ENCODE results near the gene DTX3.

The DTX3 gene

DNA sequence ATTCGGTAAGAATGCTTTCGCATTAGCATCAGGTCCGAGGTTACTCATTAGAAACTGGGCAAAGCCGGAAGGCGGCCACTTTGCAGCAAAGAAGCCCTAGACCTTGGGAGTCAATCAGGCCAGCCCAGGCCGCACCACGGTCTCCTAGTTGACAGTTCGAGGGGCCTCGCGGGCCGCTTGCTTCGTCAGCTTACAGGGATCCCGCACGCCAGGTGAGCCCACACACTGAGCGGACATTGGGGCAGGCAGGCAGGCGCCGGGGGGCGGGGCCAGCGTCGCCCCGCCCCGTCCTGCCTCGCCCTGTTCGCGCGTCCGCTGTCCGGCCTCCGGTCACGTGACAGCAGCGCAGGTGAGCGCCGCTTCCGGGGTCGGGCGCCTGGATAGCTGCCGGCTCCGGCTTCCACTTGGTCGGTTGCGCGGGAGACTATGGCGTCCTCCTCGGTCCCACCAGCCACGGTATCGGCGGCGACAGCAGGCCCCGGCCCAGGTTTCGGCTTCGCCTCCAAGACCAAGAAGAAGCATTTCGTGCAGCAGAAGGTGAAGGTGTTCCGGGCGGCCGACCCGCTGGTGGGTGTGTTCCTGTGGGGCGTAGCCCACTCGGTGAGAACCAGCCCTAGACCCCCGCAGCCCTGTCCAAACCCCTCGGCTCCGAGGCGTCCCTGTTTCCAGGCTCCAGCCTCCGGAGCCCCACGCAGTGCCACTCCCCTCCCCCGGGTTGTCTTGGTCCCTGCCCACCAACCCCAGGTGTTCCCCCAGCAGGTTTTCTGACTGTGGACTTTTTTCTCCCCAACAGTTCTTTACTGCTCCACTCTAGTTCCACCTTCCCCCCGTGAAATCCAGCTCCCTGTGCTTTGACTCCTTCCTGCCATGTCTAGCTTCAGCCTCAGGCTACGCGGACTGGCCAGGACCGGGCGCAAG lies 13.5 kb upstream of the DTX3 start, which contains the start of gene PIP4K2C (continued):
- TF ChIP-seq EGR2 (tag by site-specific recombination; IDR thresholded peaks at IDR 0.05; ENCODE audit: low read depth) (0 out of 2 replicates have a peak, but pooled peaks have one; percentile 24), ZNF48 (tag by site-specific recombination; IDR thresholded peaks at IDR 0.05) (no peak), ZNF701 (tag by site-specific recombination; IDR thresholded peaks at IDR 0.05) (no peak)

- H3K4me1 ChIP-seq (ENCODE audit: control insufficient read depth, insufficient read depth, low read length), result peaks cover 5% of the 10 kb centered on the region
- ChIA-PET POLR2A (interaction anchor here (0.7 to 2.6 kb wide), 9 partner anchors 11 to 153 kb away, joined by 3 to 9 read pairs (median 3); partner anchors contain the start of genes ARHGEF25, B4GALNT1, DDIT3 and TSPAN31), CTCF (interaction anchor here (0.6 to 3.3 kb wide), 7 partner anchors 8 to 135 kb away, joined by 3 to 42 read pairs (median 5); partner anchors contain the start of genes B4GALNT1 and OS9)
- H3K36me3 ChIP-seq (ENCODE audit: control insufficient read depth in 2 of 2, insufficient read depth in 1 of 2, low read length in 2 of 2), result peaks cover 11 to 23% of the 10 kb centered on the region in 2 experiments; a peak in 2 of 3 replicates
- no peaks in the 10 kb centered on the region for H3K9me3 ChIP-seq (ENCODE audit: control insufficient read depth, insufficient read depth, low read depth, low read length)
- peak; percentile 81 for TF ChIP-seq PRDM10 (tag by site-specific recombination; IDR thresholded peaks at IDR 0.05)
- TF ChIP-seq, protein P1, sequence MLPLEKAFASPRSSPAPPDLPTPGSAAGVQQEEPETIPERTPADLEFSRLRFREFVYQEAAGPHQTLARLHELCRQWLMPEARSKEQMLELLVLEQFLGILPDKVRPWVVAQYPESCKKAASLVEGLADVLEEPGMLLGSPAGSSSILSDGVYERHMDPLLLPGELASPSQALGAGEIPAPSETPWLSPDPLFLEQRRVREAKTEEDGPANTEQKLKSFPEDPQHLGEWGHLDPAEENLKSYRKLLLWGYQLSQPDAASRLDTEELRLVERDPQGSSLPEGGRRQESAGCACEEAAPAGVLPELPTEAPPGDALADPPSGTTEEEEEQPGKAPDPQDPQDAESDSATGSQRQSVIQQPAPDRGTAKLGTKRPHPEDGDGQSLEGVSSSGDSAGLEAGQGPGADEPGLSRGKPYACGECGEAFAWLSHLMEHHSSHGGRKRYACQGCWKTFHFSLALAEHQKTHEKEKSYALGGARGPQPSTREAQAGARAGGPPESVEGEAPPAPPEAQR (tag by site-specific recombination; IDR thresholded peaks at IDR 0.05), result no peak
- H3K27ac ChIP-seq (ENCODE audit: extremely low read depth, low read depth, low read length), result no peak overlapping the region; the same call in 1 of the 2 replicates
- peak overlapping the region; percentile 87 for H3K4me3 ChIP-seq (ENCODE audit: low read depth, low read length)
Observed at GRCh38 chr12:57591782-57592325, 12.8 kb upstream of the DTX3 start.

DNA sequence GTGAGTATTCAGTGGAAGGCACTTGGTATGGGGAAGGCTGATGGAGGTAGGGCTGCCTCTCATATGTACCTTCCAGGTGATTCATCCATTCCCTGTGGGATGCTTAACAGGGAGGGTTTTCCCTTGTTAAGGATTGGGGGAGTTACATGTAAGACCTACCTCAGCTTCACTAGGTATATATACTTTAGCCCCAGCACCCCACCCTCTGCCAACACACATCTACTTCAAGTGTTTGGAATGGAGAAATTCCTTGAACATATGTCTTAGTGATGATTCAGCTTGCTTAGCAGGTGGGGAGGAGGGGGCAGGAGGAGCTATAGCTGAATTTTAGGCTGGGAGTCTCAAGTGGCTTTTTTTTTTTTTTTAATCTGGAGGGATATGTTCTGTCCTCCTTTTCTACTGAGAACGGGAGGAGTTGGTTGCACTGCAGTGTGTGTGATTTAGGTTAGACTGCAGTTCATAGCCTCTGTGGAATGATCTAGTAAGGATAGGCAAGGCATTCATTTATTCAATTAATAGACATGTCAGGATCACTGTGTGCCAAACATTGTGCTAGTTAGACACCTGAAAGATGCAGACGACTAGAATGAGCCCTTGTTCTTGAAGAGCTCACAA lies 12.0 kb upstream of the DTX3 start:
- POLR2A ChIA-PET, result interaction anchor here (1.1 to 2.6 kb wide), 4 partner anchors 13 to 72 kb away, joined by 3 to 9 read pairs (median 4); partner anchors contain the start of genes B4GALNT1 and DDIT3
- Histone ChIP-seq H3K9me3 (ENCODE audit: control insufficient read depth, insufficient read depth, low read depth, low read length) (no peaks in the 10 kb centered on the region), H3K4me3 (ENCODE audit: low read depth, low read length) (no peak overlapping the region), H3K27ac (ENCODE audit: extremely low read depth, low read depth, low read length) (no peak overlapping the region), H3K36me3 (ENCODE audit: control insufficient read depth in 2 of 2, insufficient read depth in 1 of 2, low read length in 2 of 2) (peaks cover 11 to 30% of the 10 kb centered on the region in 2 experiments; a peak in 2 of 3 replicates), H3K4me1 (ENCODE audit: control insufficient read depth, insufficient read depth, low read length) (peaks cover 5% of the 10 kb centered on the region)
- CTCF ChIA-PET, result interaction anchor here (0.6 to 3.3 kb wide), 6 partner anchors 8 to 174 kb away, joined by 3 to 42 read pairs (median 4); partner anchors contain the start of gene B4GALNT1
- TF ChIP-seq ZBTB6 (tag by site-specific recombination; IDR thresholded peaks at IDR 0.05), result no peak
- TF ChIP-seq ZBTB8A (tag by site-specific recombination; IDR thresholded peaks at IDR 0.05), result no peak
- no peak for TF ChIP-seq OVOL3 (tag by site-specific recombination; IDR thresholded peaks at IDR 0.05)
- no peak for TF ChIP-seq GLIS1 (tag by site-specific recombination; IDR thresholded peaks at IDR 0.05)
- TF ChIP-seq BCL6B (tag by site-specific recombination; IDR thresholded peaks at IDR 0.05), result no peak
- TF ChIP-seq ZBTB11 (tag by site-specific recombination; conservative IDR thresholded peaks at IDR 0.05; ENCODE audit: low read depth), result no peak
- TF ChIP-seq ZNF324 (tag by site-specific recombination; IDR thresholded peaks at IDR 0.05), result no peak
- no peak for TF ChIP-seq ZNF155 (tag by site-specific recombination; IDR thresholded peaks at IDR 0.05)
- no peak for TF ChIP-seq ZNF549 (tag by site-specific recombination; IDR thresholded peaks at IDR 0.05)
- TF ChIP-seq ZNF391 (tag by site-specific recombination; IDR thresholded peaks at IDR 0.05; ENCODE audit: borderline replicate concordance, low read depth), result no peak
